Loucy (cell line): ENCODE results near the gene WASF3.

Experiments
- H2AFZ ChIP-seq: fragments of 200-600 bp; sonication (generic); 2 replicates; pipeline ENCODE4 v1.6.0; 2016; ENCODE audit warnings: antibody characterized with exemption, mild to moderate bottlenecking, low read length, moderate library complexity
- H3F3A ChIP-seq: fragments of 200-600 bp; 2 replicates; pipeline ENCODE4 v1.6.0; 2016; ENCODE audit warnings: antibody characterized with exemption, low read depth, mild to moderate bottlenecking
- H3K27me3 ChIP-seq: fragments of 200-600 bp; sonication (generic); 2 replicates; pipeline ENCODE4 v1.6.1; 2014; ENCODE audit warnings: low read length, mild to moderate bottlenecking; ENCODE audit not compliant: insufficient read depth, poor library complexity, severe bottlenecking
- H3K36me3 ChIP-seq: fragments of 200-600 bp; sonication (generic); 2 replicates; pipeline ENCODE4 v1.6.1; 2016; ENCODE audit warnings: low read length; ENCODE audit not compliant: insufficient read depth
- H3K4me1 ChIP-seq: fragments of 200-600 bp; sonication (generic); 2 replicates; pipeline ENCODE4 v1.5.1; 2014; ENCODE audit warnings: low read length, mild to moderate bottlenecking; ENCODE audit not compliant: insufficient read depth, poor library complexity, severe bottlenecking
- H3K4me2 ChIP-seq: fragments of 200-600 bp; sonication (generic); 2 replicates; pipeline ENCODE4 v1.6.0; 2014; ENCODE audit warnings: antibody characterized with exemption, low read length, low read depth, mild to moderate bottlenecking; ENCODE audit not compliant: poor library complexity, severe bottlenecking
- H3K4me3 ChIP-seq: fragments of 200-600 bp; sonication (generic); 2 replicates; pipeline ENCODE4 v1.5.1; 2014; ENCODE audit warnings: low read length, mild to moderate bottlenecking, mixed read lengths; ENCODE audit not compliant: poor library complexity, severe bottlenecking
- H3K79me2 ChIP-seq: fragments of 200-600 bp; sonication (generic); 2 replicates; pipeline ENCODE4 v1.6.1; 2014; ENCODE audit warnings: low read length; ENCODE audit not compliant: insufficient read depth
- H3K9ac ChIP-seq: fragments of 200-600 bp; sonication (generic); 2 replicates; pipeline ENCODE4 v1.6.0; 2014; ENCODE audit warnings: mild to moderate bottlenecking, low read depth, low read length, moderate library complexity; ENCODE audit not compliant: poor library complexity, severe bottlenecking
- H3K9me2 ChIP-seq: fragments of 200-600 bp; sonication (generic); replicated peaks from 2 replicates; pipeline ENCODE4 v1.6.1; 2016; ENCODE audit warnings: low read depth, low read length, mixed read lengths
- H3K9me3 ChIP-seq: fragments of 200-600 bp; sonication (generic); 2 replicates; pipeline ENCODE4 v1.6.1; 2014; ENCODE audit warnings: mild to moderate bottlenecking, antibody characterized with exemption, low read length, low read depth; ENCODE audit not compliant: insufficient read depth
- H4K20me1 ChIP-seq: fragments of 200-600 bp; sonication (generic); 2 replicates; pipeline ENCODE4 v1.6.0; 2014; ENCODE audit warnings: antibody characterized with exemption, low read length, mild to moderate bottlenecking; ENCODE audit not compliant: insufficient read depth, poor library complexity, severe bottlenecking
- CTCF ChIP-seq: fragments of 200-600 bp; sonication (generic); conservative IDR thresholded peaks from 2 replicates; pipeline ENCODE4 v1.5.1; 2014; ENCODE audit warnings: mild to moderate bottlenecking, antibody characterized with exemption, low read length
- EZH2phosphoT487 ChIP-seq: fragments of 200-600 bp; IDR thresholded peaks from 2 replicates; pipeline ENCODE4 v1.6.1; 2018; ENCODE audit warnings: antibody characterized with exemption, mild to moderate bottlenecking, moderate library complexity, borderline replicate concordance

WASF3 gene

DNA sequence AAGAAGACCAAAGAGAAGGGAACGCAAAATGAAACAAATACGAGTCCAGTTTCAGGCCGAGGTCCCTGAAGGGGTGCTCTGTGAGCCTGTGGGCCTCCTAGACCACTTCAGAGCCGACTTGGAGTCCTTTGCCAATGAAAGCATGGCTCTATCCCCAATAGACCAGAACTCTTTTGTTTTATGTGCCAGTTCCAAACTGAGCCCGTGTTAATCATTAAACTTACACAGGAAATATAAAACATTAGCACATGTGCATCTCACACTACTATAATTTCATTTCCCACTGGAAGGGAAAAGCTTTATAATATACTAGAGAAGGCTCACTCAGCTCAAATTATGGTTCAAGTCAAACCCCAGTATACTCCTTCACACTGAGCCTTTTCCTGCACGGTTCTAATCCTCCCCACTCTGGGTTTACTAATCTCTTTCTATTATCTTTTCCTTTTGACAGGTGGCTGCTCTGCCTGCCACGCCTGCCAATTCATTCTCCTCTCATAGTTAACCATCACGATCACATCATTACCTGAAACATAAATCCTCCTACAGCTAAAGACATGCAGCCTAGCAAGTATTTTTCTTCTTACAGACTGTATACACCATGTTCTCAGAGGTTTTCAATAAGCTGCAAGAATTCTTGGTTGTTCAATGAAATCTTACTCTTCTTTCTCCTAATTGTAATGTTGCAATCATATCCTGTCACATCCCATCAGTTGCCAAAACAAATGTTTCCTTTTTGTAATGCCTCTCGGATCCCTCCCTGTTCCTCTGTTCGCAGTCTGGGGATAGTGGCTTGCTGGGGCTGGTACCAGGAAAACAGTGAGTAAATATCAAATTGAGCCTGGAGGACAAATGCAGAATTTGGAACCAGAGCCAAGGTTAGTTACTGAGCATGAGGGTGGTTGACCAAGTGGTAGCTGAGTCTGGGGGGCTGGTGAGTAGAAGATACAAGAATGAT, 18.8 kb upstream of the WASF3 start:
- Histone ChIP-seq H2AFZ (no peak overlapping the region), H3F3A (no peaks in the 10 kb centered on the region), H3K79me2 (no peaks in the 10 kb centered on the region), H3K9me2 (no peaks in the 10 kb centered on the region), H3K36me3 (no peaks in the 10 kb centered on the region), H3K27me3 (no peaks in the 10 kb centered on the region), H3K9ac (no peak overlapping the region), H3K9me3 (no peaks in the 10 kb centered on the region), H3K4me3 (no peak overlapping the region), H3K4me2 (peak overlapping the region; percentile 27), H4K20me1 (no peaks in the 10 kb centered on the region), H3K4me1 (peaks cover 11% of the 10 kb centered on the region)
- no peak for TF ChIP-seq CTCF
- TF ChIP-seq EZH2phosphoT487: no peak

DNA sequence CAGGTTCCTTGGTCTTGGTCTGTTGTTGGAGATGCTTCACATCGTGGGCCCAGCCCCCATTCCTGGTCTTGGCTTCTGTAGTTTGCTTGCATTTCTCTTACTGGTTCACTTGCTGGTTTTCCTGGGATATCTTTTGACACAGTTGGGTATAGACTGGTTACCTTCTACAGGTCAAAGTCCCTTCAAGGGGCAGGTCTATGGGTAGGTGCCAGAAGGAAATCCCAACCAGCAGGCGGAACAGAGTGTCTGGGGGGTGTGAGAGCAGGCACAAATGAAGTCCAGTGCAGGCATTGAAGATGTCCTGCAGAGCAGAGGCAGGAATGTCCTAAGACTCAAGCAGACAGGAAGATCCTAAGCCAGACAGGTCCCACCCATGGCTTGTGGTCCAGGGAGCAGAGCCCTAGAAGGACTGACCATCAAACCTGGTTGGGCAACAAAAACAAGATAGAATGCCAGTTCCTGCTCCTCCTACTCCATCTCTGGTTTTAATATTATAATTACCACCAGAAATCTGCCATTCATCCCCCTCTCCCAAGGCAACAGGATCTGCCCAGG, 17.7 kb upstream of the WASF3 start:
- H3K9ac ChIP-seq: no peak overlapping the region
- H3K27me3 ChIP-seq: no peaks in the 10 kb centered on the region
- H4K20me1 ChIP-seq: no peaks in the 10 kb centered on the region
- TF ChIP-seq EZH2phosphoT487: no peak
- TF ChIP-seq CTCF: no peak
- no peak overlapping the region for H3K4me2 ChIP-seq
- no peak overlapping the region for H2AFZ ChIP-seq
- H3K9me2 ChIP-seq: no peaks in the 10 kb centered on the region
- H3K79me2 ChIP-seq: no peaks in the 10 kb centered on the region
- no peaks in the 10 kb centered on the region for H3F3A ChIP-seq
- no peaks in the 10 kb centered on the region for H3K9me3 ChIP-seq
- no peak overlapping the region for H3K4me3 ChIP-seq
- no peaks in the 10 kb centered on the region for H3K36me3 ChIP-seq
- peaks cover 11% of the 10 kb centered on the region for H3K4me1 ChIP-seq

DNA sequence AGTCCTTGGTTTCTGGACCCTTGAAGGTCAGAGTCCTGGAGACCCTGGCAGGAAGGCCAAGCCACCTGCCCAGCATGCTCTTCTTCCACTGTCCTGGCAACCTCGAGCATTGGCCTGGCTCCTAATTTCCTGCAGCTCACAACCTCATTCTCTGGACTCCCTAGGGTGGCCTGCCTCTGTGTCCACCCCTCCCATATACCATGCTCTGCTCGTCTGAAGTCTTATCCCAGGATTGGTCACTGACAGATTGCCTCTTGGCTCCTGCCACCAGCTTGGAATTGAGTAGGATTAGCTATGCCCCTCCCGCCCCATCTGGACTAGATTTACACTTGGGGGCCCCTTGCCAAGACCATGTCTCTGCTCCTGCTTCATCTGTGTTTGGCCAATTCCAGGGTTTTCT, 17.1 kb upstream of the WASF3 start:
- H3K9me3 ChIP-seq: no peaks in the 10 kb centered on the region
- no peaks in the 10 kb centered on the region for H3F3A ChIP-seq
- H3K4me3 ChIP-seq: no peak overlapping the region
- no peaks in the 10 kb centered on the region for H3K27me3 ChIP-seq
- peaks cover 11% of the 10 kb centered on the region for H3K4me1 ChIP-seq
- H3K36me3 ChIP-seq: no peaks in the 10 kb centered on the region
- H3K79me2 ChIP-seq: no peaks in the 10 kb centered on the region
- no peak overlapping the region for H2AFZ ChIP-seq
- no peak overlapping the region for H3K9ac ChIP-seq
- H3K9me2 ChIP-seq: no peaks in the 10 kb centered on the region
- H4K20me1 ChIP-seq: no peaks in the 10 kb centered on the region
- TF ChIP-seq EZH2phosphoT487 (no peak), CTCF (no peak)
- no peak overlapping the region for H3K4me2 ChIP-seq
